Activated CD8-positive, alpha-beta T cell treated with anti-CD3 and anti-CD28 coated beads for 36 hours (primary cell): ENCODE measurements around the gene MAZ. TPM values are rescaled to one million over a fixed set of nuclear protein-coding genes. Genes with fewer than 3 reads are reported as not detected.

Source experiments
- ATAC-seq: fragments of 200-7000 bp; cut with Tn5 transposase; one replicate; pipeline ENCODE4 v1.10.0; 2021; ENCODE audit warnings: mild to moderate bottlenecking, moderate library complexity
- CTCF ChIA-PET: fragments of 350-600 bp; sonication (Branson Sonifier 250); formaldehyde crosslinking; loops from one replicate; lab custom pipeline; 2021; ENCODE audit warnings: antibody characterized with exemption; lab: Charles Lee
- POLR2A ChIA-PET: fragments of 350-600 bp; sonication (Branson Sonifier 250); formaldehyde crosslinking; loops from one replicate; lab custom pipeline; 2021; ENCODE audit warnings: antibody characterized with exemption; lab: Charles Lee
- DNase-seq: peaks from one replicate; pipeline ENCODE4 v3.0.0-alpha.2; 2020
- H3K27ac Mint-ChIP-seq: one replicate; pipeline ENCODE4 v1.8.0; 2021; ENCODE audit warnings: mild to moderate bottlenecking, mixed read lengths
- H3K27me3 Mint-ChIP-seq: one replicate; pipeline ENCODE4 v1.8.0; 2021; ENCODE audit warnings: mixed read lengths
- H3K36me3 Mint-ChIP-seq: one replicate; pipeline ENCODE4 v1.8.0; 2021; ENCODE audit warnings: low read depth, mixed read lengths
- H3K4me1 Mint-ChIP-seq: one replicate; pipeline ENCODE4 v1.8.0; 2021; ENCODE audit warnings: low read depth, mixed read lengths
- H3K4me3 Mint-ChIP-seq: one replicate; pipeline ENCODE4 v1.8.0; 2021; ENCODE audit warnings: mild to moderate bottlenecking, moderate library complexity, mixed read lengths
- H3K9me3 Mint-ChIP-seq: one replicate; pipeline ENCODE4 v1.8.0; 2021; ENCODE audit warnings: mixed read lengths
- intact Hi-C: fragments of 100-400 bp; cut with micrococcal nuclease; formaldehyde crosslinking; loops from one replicate; pipeline ENCODE4 v1.10.0; 2022
- total RNA-seq, 2 experiments: library from RNA; stranded (reverse); gene quantifications; one replicate each; pipeline ENCODE4 v1.2.3, GENCODE V29; 2021
- TF ChIP-seq, protein P1 (sequence below): fragments of 200-600 bp; IDR thresholded peaks from one replicate; pipeline ENCODE4 v1.8.0; 2022; ENCODE audit warnings: antibody characterized with exemption, mild to moderate bottlenecking

MAZ gene
- total RNA-seq, 2 experiments from 2014 or later: 380 to 382 TPM

- H3K4me3 Mint-ChIP-seq: no peak overlapping the region
- ATAC-seq: no peak
- TF ChIP-seq, protein P1, sequence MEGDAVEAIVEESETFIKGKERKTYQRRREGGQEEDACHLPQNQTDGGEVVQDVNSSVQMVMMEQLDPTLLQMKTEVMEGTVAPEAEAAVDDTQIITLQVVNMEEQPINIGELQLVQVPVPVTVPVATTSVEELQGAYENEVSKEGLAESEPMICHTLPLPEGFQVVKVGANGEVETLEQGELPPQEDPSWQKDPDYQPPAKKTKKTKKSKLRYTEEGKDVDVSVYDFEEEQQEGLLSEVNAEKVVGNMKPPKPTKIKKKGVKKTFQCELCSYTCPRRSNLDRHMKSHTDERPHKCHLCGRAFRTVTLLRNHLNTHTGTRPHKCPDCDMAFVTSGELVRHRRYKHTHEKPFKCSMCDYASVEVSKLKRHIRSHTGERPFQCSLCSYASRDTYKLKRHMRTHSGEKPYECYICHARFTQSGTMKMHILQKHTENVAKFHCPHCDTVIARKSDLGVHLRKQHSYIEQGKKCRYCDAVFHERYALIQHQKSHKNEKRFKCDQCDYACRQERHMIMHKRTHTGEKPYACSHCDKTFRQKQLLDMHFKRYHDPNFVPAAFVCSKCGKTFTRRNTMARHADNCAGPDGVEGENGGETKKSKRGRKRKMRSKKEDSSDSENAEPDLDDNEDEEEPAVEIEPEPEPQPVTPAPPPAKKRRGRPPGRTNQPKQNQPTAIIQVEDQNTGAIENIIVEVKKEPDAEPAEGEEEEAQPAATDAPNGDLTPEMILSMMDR: no peak
- peaks cover 6% of the 10 kb centered on the region for H3K36me3 Mint-ChIP-seq
- no peak overlapping the region for H3K27ac Mint-ChIP-seq
- H3K4me1 Mint-ChIP-seq: no peaks in the 10 kb centered on the region
- no peaks in the 10 kb centered on the region for H3K9me3 Mint-ChIP-seq
- no peak for DNase-seq
- intact Hi-C loops: no loop called here
- no peaks in the 10 kb centered on the region for H3K27me3 Mint-ChIP-seq
- ChIA-PET CTCF (interaction anchor here (0.7 to 5.6 kb wide), 3 partner anchors 11 to 37 kb away, joined by 3 to 95 read pairs (median 5); partner anchors contain the start of genes MVP and PAGR1), POLR2A (interaction anchor here (0.6 to 1.0 kb wide), 3 partner anchors 20 to 74 kb away, joined by 3 read pairs; partner anchors contain the start of gene KIF22)
Observed at GRCh38 chr16:29844575-29845331, 38.4 kb downstream of the MAZ start.

DNA sequence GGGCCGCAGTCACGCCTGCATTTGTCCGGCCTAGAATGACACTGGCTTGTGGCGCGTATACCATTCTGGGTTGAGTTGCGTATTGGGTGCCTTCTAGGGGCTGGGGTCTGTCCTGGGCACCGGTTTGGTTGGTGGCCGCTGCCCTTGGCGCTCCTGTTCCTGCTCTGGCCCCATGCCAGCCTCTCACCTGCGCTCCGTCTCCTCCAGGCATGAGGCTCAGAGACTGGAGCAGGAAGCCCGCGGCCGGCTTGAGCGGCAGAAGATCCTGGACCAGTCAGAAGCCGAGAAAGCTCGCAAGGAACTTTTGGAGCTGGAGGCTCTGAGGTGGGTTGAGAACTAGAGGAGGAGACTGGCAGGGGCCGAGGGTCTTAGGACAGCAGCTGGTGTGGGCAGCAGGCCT lies 39.3 kb downstream of the MAZ start:
- ATAC-seq (no peak), DNase-seq (no peak)
- Mint-ChIP-seq H3K4me3 (no peak overlapping the region), H3K27me3 (no peaks in the 10 kb centered on the region), H3K9me3 (no peaks in the 10 kb centered on the region), H3K36me3 (peaks cover 6% of the 10 kb centered on the region), H3K4me1 (no peaks in the 10 kb centered on the region), H3K27ac (no peak overlapping the region)
- intact Hi-C loops: no loop called here
- ChIA-PET POLR2A (interaction anchor here (0.6 to 3.6 kb wide), 3 partner anchors 38 to 73 kb away, joined by 3 to 29 read pairs (median 3); partner anchors contain the start of genes KIF22 and MAZ), CTCF (interaction anchor here (0.6 to 5.6 kb wide), 4 partner anchors 27 to 169 kb away, joined by 4 to 95 read pairs (median 6); partner anchors contain the start of genes MVP and PAGR1)
- TF ChIP-seq, protein P1: no peak

DNA sequence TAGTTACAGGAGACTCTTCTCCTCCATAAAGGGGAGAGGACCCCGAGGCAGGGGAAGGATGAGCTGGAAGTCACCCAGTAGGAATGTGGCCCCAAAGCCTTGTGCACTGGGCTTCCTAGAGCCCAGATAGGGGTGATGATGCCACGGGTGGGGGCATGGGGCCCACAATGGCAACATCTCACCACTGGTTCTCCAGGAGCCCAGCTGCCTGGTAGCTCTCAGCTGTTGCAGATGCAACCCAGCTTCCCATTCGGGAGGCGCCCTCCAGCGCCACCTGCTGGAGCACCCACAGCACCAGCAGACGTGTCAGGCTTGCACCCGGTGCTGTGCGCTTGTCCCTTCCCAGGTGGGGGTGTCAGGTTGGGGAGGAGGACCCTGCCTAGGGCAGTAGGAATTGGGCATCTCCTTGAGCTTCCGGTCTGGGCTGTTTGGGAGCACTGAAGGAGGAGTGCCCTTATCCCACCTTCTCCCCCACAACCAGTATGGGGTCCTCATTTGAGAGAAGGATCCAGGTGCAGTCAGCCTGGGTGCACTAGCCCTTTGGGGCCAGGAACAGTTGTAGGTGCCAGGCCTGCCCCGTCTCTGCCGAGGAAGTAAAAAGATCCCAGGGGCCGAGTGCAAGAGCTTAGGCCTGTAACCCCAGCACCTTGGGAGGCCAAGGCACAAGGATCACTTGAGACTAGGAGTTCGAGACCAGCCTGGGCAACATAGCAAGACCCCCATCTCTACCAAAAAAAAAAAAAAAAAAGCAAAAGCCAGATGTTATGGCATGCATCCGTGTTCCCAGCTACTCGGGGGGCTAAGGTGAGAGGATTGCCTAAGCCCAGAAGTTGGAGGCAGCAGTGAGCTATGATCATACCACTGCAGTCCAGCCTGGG lies 42.3 kb downstream of the MAZ start:
- TF ChIP-seq, protein P1: peak; percentile 93
- DNase-seq: peak; percentile 86
- POLR2A ChIA-PET: interaction anchor here (0.8 to 3.6 kb wide), 9 partner anchors 15 to 152 kb away, joined by 3 to 29 read pairs (median 4); partner anchors contain the start of genes CDIPT, MAZ, MVP and PAGR1
- no peaks in the 10 kb centered on the region for H3K27me3 Mint-ChIP-seq
- CTCF ChIA-PET: interaction anchor here (0.6 to 5.6 kb wide), 61 partner anchors 8 to 232 kb away, joined by 3 to 95 read pairs (median 5); partner anchors contain the start of genes CDIPT, INO80E, KCTD13 and KIF22
- no peaks in the 10 kb centered on the region for H3K4me1 Mint-ChIP-seq
- H3K36me3 Mint-ChIP-seq: peaks cover 4% of the 10 kb centered on the region
- H3K9me3 Mint-ChIP-seq: no peaks in the 10 kb centered on the region
- H3K27ac Mint-ChIP-seq: no peak overlapping the region
- H3K4me3 Mint-ChIP-seq: no peak overlapping the region
- intact Hi-C loops: no loop called here
- peak; percentile 96 for ATAC-seq

GRCh38 chr16:29849505-29849904 lies 43.2 kb downstream of the MAZ start:
- H3K27me3 Mint-ChIP-seq: no peaks in the 10 kb centered on the region
- TF ChIP-seq, protein P1: no peak
- ATAC-seq (no peak), DNase-seq (no peak)
- intact Hi-C loops: no loop called here
- no peaks in the 10 kb centered on the region for H3K9me3 Mint-ChIP-seq
- H3K4me1 Mint-ChIP-seq: no peaks in the 10 kb centered on the region
- ChIA-PET POLR2A (no interaction called here), CTCF (interaction anchor here (1.2 to 5.6 kb wide), 20 partner anchors 8 to 152 kb away, joined by 4 to 95 read pairs (median 11); partner anchors contain the start of genes CDIPT, KCTD13, MAZ and MVP)
- H3K36me3 Mint-ChIP-seq: peaks cover 4% of the 10 kb centered on the region
- no peak overlapping the region for H3K4me3 Mint-ChIP-seq
- H3K27ac Mint-ChIP-seq: no peak overlapping the region
